Subcutaneous abdominal adipose tissue (tissue), 5 donors: Measurements from ENCODE around the gene KIR2DL1.
"Not testable (repeated sequence)": the region's sequence is repeated elsewhere in the genome, so short reads cannot be mapped to it uniquely, and the experiment has no call there.

Source experiments
- H3K27ac ChIP-seq: one replicate; pipeline ENCODE4 v1.7.0; 2013; ENCODE audit warnings: low read depth, mild to moderate bottlenecking, inconsistent platforms, low read length, moderate library complexity
- H3K27me3 ChIP-seq, 5 donors: one replicate each; pipeline ENCODE4 v1.7.0; 2013; ENCODE audit warnings: low read length in 5 of 5, inconsistent platforms in 1 of 5; ENCODE audit not compliant: control insufficient read depth in 5 of 5, insufficient read depth in 4 of 5
- H3K36me3 ChIP-seq, 5 donors: one replicate each; pipeline ENCODE4 v1.7.0; 2013; ENCODE audit warnings: low read length in 5 of 5; ENCODE audit not compliant: control insufficient read depth in 5 of 5, insufficient read depth in 5 of 5
- H3K4me1 ChIP-seq, 5 donors: one replicate each; pipeline ENCODE4 v1.7.0; 2013; ENCODE audit warnings: low read length in 5 of 5, mild to moderate bottlenecking in 3 of 5, moderate library complexity in 1 of 5; ENCODE audit not compliant: control insufficient read depth in 5 of 5, insufficient read depth in 5 of 5
- H3K4me3 ChIP-seq, 5 donors: one replicate each; pipeline ENCODE4 v1.7.0; 2013; ENCODE audit warnings: low read length in 5 of 5, low read depth in 1 of 5
- H3K9ac ChIP-seq, 5 donors: one replicate each; pipeline ENCODE4 v1.7.0; 2013; ENCODE audit warnings: low read length in 5 of 5, mild to moderate bottlenecking in 4 of 5, moderate library complexity in 3 of 5
- H3K9me3 ChIP-seq, 5 donors: one replicate each; pipeline ENCODE4 v1.7.0; 2013; ENCODE audit warnings: low read length in 5 of 5; ENCODE audit not compliant: control insufficient read depth in 5 of 5
- donor health status: healthy.
- donor health status: healthy.
- donor health status: healthy.
- donor health status: healthy.
- donor health status: healthy.

KIR2DL1 gene

GRCh38 chr19:54739587-54740497 lies 29.8 kb upstream of the KIR2DL1 start:
- no peak overlapping the region for H3K4me3 ChIP-seq
- no peaks in the 10 kb centered on the region for H3K36me3 ChIP-seq
- no peak overlapping the region for H3K9ac ChIP-seq
- no peaks in the 10 kb centered on the region for H3K9me3 ChIP-seq
- no peaks in the 10 kb centered on the region for H3K4me1 ChIP-seq
- H3K27ac ChIP-seq, result no peak overlapping the region
- H3K27me3 ChIP-seq, result peaks cover 0 to 4% (median 0%) of the 10 kb centered on the region in 5 donors

- H3K9ac ChIP-seq, result not testable (repeated sequence)
These were observed 27.6 kb upstream of the KIR2DL1 start for GRCh38 chr19:54741950-54742349.

GRCh38 chr19:54744080-54744479 lies 25.5 kb upstream of the KIR2DL1 start:
- H3K9me3 ChIP-seq, H3K27me3 ChIP-seq, H3K36me3 ChIP-seq, H3K27ac ChIP-seq, H3K9ac ChIP-seq, H3K4me3 ChIP-seq, H3K4me1 ChIP-seq: not testable (repeated sequence)

More at GRCh38 chr19:54741950-54742349, 27.6 kb upstream of the KIR2DL1 start:
- H3K4me1 ChIP-seq, H3K9me3 ChIP-seq, H3K27me3 ChIP-seq, H3K4me3 ChIP-seq, H3K36me3 ChIP-seq, H3K27ac ChIP-seq: not testable (repeated sequence)

- not testable (repeated sequence) for H3K9ac ChIP-seq, H3K27me3 ChIP-seq, H3K27ac ChIP-seq, H3K9me3 ChIP-seq, H3K4me1 ChIP-seq, H3K36me3 ChIP-seq, H3K4me3 ChIP-seq
These were observed 21.8 kb upstream of the KIR2DL1 start for GRCh38 chr19:54747614-54748322.

GRCh38 chr19:54750276-54750675 lies 19.3 kb upstream of the KIR2DL1 start:
- H3K9ac ChIP-seq, H3K4me3 ChIP-seq, H3K27ac ChIP-seq, H3K27me3 ChIP-seq, H3K9me3 ChIP-seq, H3K36me3 ChIP-seq, H3K4me1 ChIP-seq: not testable (repeated sequence)

GRCh38 chr19:54756204-54757110 lies 13.1 kb upstream of the KIR2DL1 start:
- H3K4me3 ChIP-seq, H3K36me3 ChIP-seq, H3K9ac ChIP-seq, H3K27me3 ChIP-seq, H3K27ac ChIP-seq, H3K4me1 ChIP-seq, H3K9me3 ChIP-seq: not testable (repeated sequence)

- H3K9me3 ChIP-seq, H3K4me3 ChIP-seq, H3K9ac ChIP-seq, H3K36me3 ChIP-seq, H3K27ac ChIP-seq, H3K27me3 ChIP-seq, H3K4me1 ChIP-seq: not testable (repeated sequence)
These were observed 11.0 kb upstream of the KIR2DL1 start for GRCh38 chr19:54758577-54758976.

GRCh38 chr19:54764219-54764618 lies 5.4 kb upstream of the KIR2DL1 start:
- H3K4me3 ChIP-seq, H3K27ac ChIP-seq: not testable (repeated sequence)

GRCh38 chr19:54766464-54766863 lies 3.1 kb upstream of the KIR2DL1 start:
- not testable (repeated sequence) for H3K9me3 ChIP-seq, H3K27me3 ChIP-seq, H3K9ac ChIP-seq, H3K27ac ChIP-seq, H3K4me3 ChIP-seq, H3K36me3 ChIP-seq, H3K4me1 ChIP-seq

More at GRCh38 chr19:54764219-54764618, 5.4 kb upstream of the KIR2DL1 start:
- H3K27me3 ChIP-seq, H3K9ac ChIP-seq, H3K36me3 ChIP-seq, H3K9me3 ChIP-seq, H3K4me1 ChIP-seq: not testable (repeated sequence)

GRCh38 chr19:54770511-54770910 lies 918 bp downstream of the KIR2DL1 start:
- not testable (repeated sequence) for H3K4me3 ChIP-seq, H3K27me3 ChIP-seq, H3K4me1 ChIP-seq, H3K36me3 ChIP-seq, H3K27ac ChIP-seq, H3K9me3 ChIP-seq, H3K9ac ChIP-seq
